GM18526 (cell line): ENCODE results near the gene GPATCH4.

Experiments
- POLR2A ChIP-seq: IDR thresholded peaks from 3 replicates; pipeline ENCODE4 v1.6.1; 2011; ENCODE audit not compliant: insufficient read length; ENCODE audit errors: extremely low read depth

The GPATCH4 gene

GRCh38 chr1:156591432-156592157 is 9.7 kb downstream of the GPATCH4 start, which contains the start of gene NAXE:
Gene NAXE, plus strand, starts transcription at chr1:156591776. Its CDS starts 29 bp downstream, at chr1:156591805.
- TF ChIP-seq POLR2A, result peak; percentile 91

GRCh38 chr1:156591181-156591431 is 10.2 kb downstream of the GPATCH4 start:
- no peak for TF ChIP-seq POLR2A

- no peak for TF ChIP-seq POLR2A
Measured at GRCh38 chr1:156590326-156591180, 10.7 kb downstream of the GPATCH4 start.

GRCh38 chr1:156589546-156589945 is 11.7 kb downstream of the GPATCH4 start:
- TF ChIP-seq POLR2A, result no peak

- TF ChIP-seq POLR2A, result no peak
Measured at GRCh38 chr1:156586892-156587477, 14.3 kb downstream of the GPATCH4 start.

- TF ChIP-seq POLR2A, result no peak
Measured at GRCh38 chr1:156586323-156586722, 15.0 kb downstream of the GPATCH4 start.

- no peak for TF ChIP-seq POLR2A
Measured at GRCh38 chr1:156584813-156585212, 16.5 kb downstream of the GPATCH4 start.

- TF ChIP-seq POLR2A, result no peak
Measured at GRCh38 chr1:156583821-156584622, 17.3 kb downstream of the GPATCH4 start.

- TF ChIP-seq POLR2A, result no peak
Measured at GRCh38 chr1:156582388-156583017, 18.8 kb downstream of the GPATCH4 start.

GRCh38 chr1:156581661-156582387 is 19.5 kb downstream of the GPATCH4 start:
- no peak for TF ChIP-seq POLR2A

- TF ChIP-seq POLR2A, result no peak
Measured at GRCh38 chr1:156579472-156579871, 21.8 kb downstream of the GPATCH4 start, which contains the start of gene TTC24. Gene TTC24, plus strand, starts transcription at chr1:156579723. Its CDS starts 1,642 bp downstream, at chr1:156581365.

GRCh38 chr1:156578055-156578454 is 23.2 kb downstream of the GPATCH4 start:
- TF ChIP-seq POLR2A, result no peak

GRCh38 chr1:156577550-156577949 is 23.7 kb downstream of the GPATCH4 start:
- TF ChIP-seq POLR2A, result no peak

GRCh38 chr1:156574039-156574633 is 27.1 kb downstream of the GPATCH4 start:
- TF ChIP-seq POLR2A, result no peak
